Parathyroid adenoma (tissue), 2 donors: ENCODE measurements around the gene DIAPH2.

Experiments used
- H2AFZ ChIP-seq: fragments of 300-600 bp; sonication (generic); one replicate; pipeline ENCODE4 v1.7.0; 2017; ENCODE audit warnings: antibody characterized with exemption, mild to moderate bottlenecking
- H3K27ac ChIP-seq: fragments of 300-600 bp; sonication (generic); one replicate; pipeline ENCODE4 v1.7.0; 2017
- H3K27me3 ChIP-seq: fragments of 300-600 bp; sonication (generic); one replicate; pipeline ENCODE4 v1.7.0; 2017; ENCODE audit warnings: low read length; ENCODE audit not compliant: control insufficient read depth, insufficient read depth
- H3K36me3 ChIP-seq: fragments of 300-600 bp; sonication (generic); one replicate; pipeline ENCODE4 v1.7.0; 2017; ENCODE audit warnings: low read length; ENCODE audit not compliant: control insufficient read depth, insufficient read depth
- H3K4me1 ChIP-seq: fragments of 300-600 bp; sonication (generic); one replicate; pipeline ENCODE4 v1.7.0; 2017; ENCODE audit warnings: control low read depth
- H3K4me2 ChIP-seq: fragments of 300-600 bp; sonication (generic); one replicate; pipeline ENCODE4 v1.7.0; 2017; ENCODE audit warnings: low read length
- H3K4me3 ChIP-seq: fragments of 300-600 bp; sonication (generic); one replicate; pipeline ENCODE4 v1.7.0; 2017; ENCODE audit warnings: low read depth, low read length
- H3K79me2 ChIP-seq: fragments of 300-600 bp; sonication (generic); one replicate; pipeline ENCODE4 v1.7.0; 2017; ENCODE audit warnings: control low read depth
- H3K9ac ChIP-seq: fragments of 300-600 bp; sonication (generic); one replicate; pipeline ENCODE4 v1.7.0; 2017; ENCODE audit warnings: mild to moderate bottlenecking
- H3K9me3 ChIP-seq: fragments of 300-600 bp; sonication (generic); one replicate; pipeline ENCODE4 v1.7.0; 2017; ENCODE audit warnings: low read length; ENCODE audit not compliant: control insufficient read depth
- TF ChIP-seq, protein P1 (sequence below): fragments of 300-600 bp; sonication (generic); IDR thresholded peaks from one replicate; pipeline ENCODE4 v1.7.0; 2017; ENCODE audit warnings: antibody characterized with exemption, mild to moderate bottlenecking
- donor health status: primary hyperparathyroidism.

Gene DIAPH2

DNA sequence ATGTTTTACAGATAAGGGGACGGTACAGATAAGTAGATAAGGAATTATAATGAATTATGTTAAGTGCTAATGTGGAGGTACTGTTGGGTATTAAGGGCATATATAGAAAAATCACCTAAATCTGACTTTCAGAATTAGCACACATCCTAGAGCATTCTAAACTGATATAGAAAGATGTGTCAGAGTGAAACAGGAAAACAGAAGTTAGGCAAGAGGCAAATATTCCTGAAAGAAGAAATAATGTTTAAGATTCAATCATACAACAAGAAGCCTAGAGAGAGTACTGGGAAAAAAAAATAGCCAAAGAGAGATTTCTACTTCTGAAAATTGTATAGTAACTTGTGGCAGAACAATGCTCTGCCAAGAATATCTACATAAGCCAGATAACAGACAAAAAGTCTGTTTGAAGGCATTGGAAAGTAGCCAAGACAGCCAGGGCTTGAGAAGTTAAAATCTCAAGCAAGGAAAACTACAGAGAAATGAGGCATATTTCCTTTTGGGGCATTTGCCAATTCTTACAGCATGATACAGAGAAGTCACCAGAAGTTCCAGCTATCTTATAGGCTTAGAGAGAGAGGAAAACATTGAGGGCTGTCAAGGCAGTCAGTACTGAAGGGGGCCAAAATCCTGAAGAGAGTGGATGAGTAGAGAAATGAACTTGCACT lies 845.0 kb downstream of the DIAPH2 start:
- TF ChIP-seq, protein P1, sequence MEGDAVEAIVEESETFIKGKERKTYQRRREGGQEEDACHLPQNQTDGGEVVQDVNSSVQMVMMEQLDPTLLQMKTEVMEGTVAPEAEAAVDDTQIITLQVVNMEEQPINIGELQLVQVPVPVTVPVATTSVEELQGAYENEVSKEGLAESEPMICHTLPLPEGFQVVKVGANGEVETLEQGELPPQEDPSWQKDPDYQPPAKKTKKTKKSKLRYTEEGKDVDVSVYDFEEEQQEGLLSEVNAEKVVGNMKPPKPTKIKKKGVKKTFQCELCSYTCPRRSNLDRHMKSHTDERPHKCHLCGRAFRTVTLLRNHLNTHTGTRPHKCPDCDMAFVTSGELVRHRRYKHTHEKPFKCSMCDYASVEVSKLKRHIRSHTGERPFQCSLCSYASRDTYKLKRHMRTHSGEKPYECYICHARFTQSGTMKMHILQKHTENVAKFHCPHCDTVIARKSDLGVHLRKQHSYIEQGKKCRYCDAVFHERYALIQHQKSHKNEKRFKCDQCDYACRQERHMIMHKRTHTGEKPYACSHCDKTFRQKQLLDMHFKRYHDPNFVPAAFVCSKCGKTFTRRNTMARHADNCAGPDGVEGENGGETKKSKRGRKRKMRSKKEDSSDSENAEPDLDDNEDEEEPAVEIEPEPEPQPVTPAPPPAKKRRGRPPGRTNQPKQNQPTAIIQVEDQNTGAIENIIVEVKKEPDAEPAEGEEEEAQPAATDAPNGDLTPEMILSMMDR, result no peak
- H3K9me3 ChIP-seq, result no peaks in the 10 kb centered on the region

DNA sequence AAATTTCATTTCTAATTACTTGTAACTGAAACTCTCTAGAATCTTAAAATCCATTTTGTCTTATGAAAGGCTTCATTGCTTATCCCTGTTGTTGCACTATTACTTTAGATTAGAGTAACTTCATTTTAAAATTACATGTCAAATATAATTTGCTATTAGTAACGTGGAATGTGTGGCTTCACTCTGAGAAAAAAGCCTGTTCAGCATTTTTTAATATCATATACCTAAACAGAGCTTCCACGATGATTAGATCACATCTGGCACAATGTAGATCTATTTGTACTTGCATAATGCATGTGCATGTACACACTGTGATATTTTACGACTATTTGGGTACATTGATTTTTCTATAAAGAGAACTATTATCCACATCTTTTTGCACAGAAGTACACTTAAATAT lies 847.2 kb downstream of the DIAPH2 start:
- Histone ChIP-seq H3K4me2 (no peak overlapping the region), H3K9me3 (no peaks in the 10 kb centered on the region), H3K4me1 (no peaks in the 10 kb centered on the region), H3K27ac (no peak overlapping the region), H2AFZ (no peak overlapping the region), H3K27me3 (no peaks in the 10 kb centered on the region), H3K4me3 (no peak overlapping the region), H3K79me2 (no peaks in the 10 kb centered on the region), H3K9ac (no peak overlapping the region), H3K36me3 (no peaks in the 10 kb centered on the region)
- TF ChIP-seq, protein P1, result no peak

More for the DNA sequence above, 845.0 kb downstream of the DIAPH2 start:
- Histone ChIP-seq H3K79me2 (no peaks in the 10 kb centered on the region), H3K4me2 (no peak overlapping the region), H3K36me3 (no peaks in the 10 kb centered on the region), H3K27me3 (no peaks in the 10 kb centered on the region), H2AFZ (no peak overlapping the region), H3K4me3 (no peak overlapping the region), H3K9ac (no peak overlapping the region), H3K27ac (no peak overlapping the region), H3K4me1 (no peaks in the 10 kb centered on the region)

GRCh38 chrX:97538745-97539144 lies 854.1 kb downstream of the DIAPH2 start:
- Histone ChIP-seq H3K79me2 (no peaks in the 10 kb centered on the region), H3K9me3 (no peaks in the 10 kb centered on the region), H3K9ac (no peak overlapping the region), H2AFZ (no peak overlapping the region), H3K4me2 (no peak overlapping the region), H3K27ac (no peak overlapping the region), H3K36me3 (no peaks in the 10 kb centered on the region), H3K4me3 (no peak overlapping the region), H3K4me1 (no peaks in the 10 kb centered on the region), H3K27me3 (no peaks in the 10 kb centered on the region)
- TF ChIP-seq, protein P1, result no peak

- no peaks in the 10 kb centered on the region for H3K79me2 ChIP-seq
- no peak overlapping the region for H3K4me2 ChIP-seq
- no peaks in the 10 kb centered on the region for H3K9me3 ChIP-seq
- H3K4me3 ChIP-seq, result no peak overlapping the region
- no peak overlapping the region for H3K9ac ChIP-seq
- no peaks in the 10 kb centered on the region for H3K4me1 ChIP-seq
- no peaks in the 10 kb centered on the region for H3K27me3 ChIP-seq
- no peaks in the 10 kb centered on the region for H3K36me3 ChIP-seq
- TF ChIP-seq, protein P1, result no peak
- no peak overlapping the region for H2AFZ ChIP-seq
- no peak overlapping the region for H3K27ac ChIP-seq
Measured at GRCh38 chrX:97539970-97540519, 855.4 kb downstream of the DIAPH2 start.
